Trophoblast cell (in vitro differentiated cells and primary cell): ENCODE measurements around the gene TMEM198.
A peak's percentile ranks its signal among the peaks of the same experiment; 100 is the strongest.

Source experiments
- DNase-seq, 2 donors: peaks; one replicate each; pipeline ENCODE4 v3.0.0-alpha.2; 2016
- H2AFZ ChIP-seq: 2 replicates; pipeline ENCODE4 v1.6.1; 2013; ENCODE audit warnings: low read length, moderate library complexity, mild to moderate bottlenecking; ENCODE audit not compliant: insufficient read depth, poor library complexity
- H2AK5ac ChIP-seq: 2 replicates; pipeline ENCODE4 v1.6.1; 2013; ENCODE audit warnings: mild to moderate bottlenecking, low read length
- H2BK120ac ChIP-seq: 2 replicates; pipeline ENCODE4 v1.6.1; 2013; ENCODE audit warnings: low read length, mild to moderate bottlenecking, moderate library complexity; ENCODE audit not compliant: insufficient read depth, poor library complexity
- H2BK12ac ChIP-seq: 2 replicates; pipeline ENCODE4 v1.6.1; 2013; ENCODE audit warnings: mild to moderate bottlenecking, low read length, moderate library complexity
- H2BK5ac ChIP-seq: 2 replicates; pipeline ENCODE4 v1.6.1; 2013; ENCODE audit warnings: low read length, low read depth, moderate library complexity, mild to moderate bottlenecking; ENCODE audit not compliant: poor library complexity
- H3K14ac ChIP-seq: 2 replicates; pipeline ENCODE4 v1.6.1; 2013; ENCODE audit warnings: mild to moderate bottlenecking, low read length
- H3K18ac ChIP-seq: 2 replicates; pipeline ENCODE4 v1.6.1; 2013; ENCODE audit warnings: mild to moderate bottlenecking, low read length
- H3K23ac ChIP-seq: 2 replicates; pipeline ENCODE4 v1.6.1; 2013; ENCODE audit warnings: low read length
- H3K27ac ChIP-seq: 2 replicates; pipeline ENCODE4 v1.5.1; 2013; ENCODE audit warnings: low read depth, mild to moderate bottlenecking, inconsistent platforms, low read length, moderate library complexity
- H3K27me3 ChIP-seq: 2 replicates; pipeline ENCODE4 v1.6.1; 2013; ENCODE audit warnings: inconsistent platforms, mild to moderate bottlenecking, low read length, moderate library complexity; ENCODE audit not compliant: insufficient read depth
- H3K36me3 ChIP-seq, 2 experiments: 1 replicate in 1 of 2; 2 replicates in 1 of 2; pipeline ENCODE4 v1.6.1; 2013; ENCODE audit warnings: low read length in 2 of 2, mild to moderate bottlenecking in 2 of 2, moderate library complexity in 1 of 2; ENCODE audit not compliant: insufficient read depth in 2 of 2, control insufficient read depth in 1 of 2
- H3K4ac ChIP-seq: 2 replicates; pipeline ENCODE4 v1.6.1; 2013; ENCODE audit warnings: low read depth, mild to moderate bottlenecking, low read length, moderate library complexity
- H3K4me1 ChIP-seq, 2 experiments: 1 replicate in 1 of 2; 2 replicates in 1 of 2; pipeline ENCODE4 v1.6.1; 2013; ENCODE audit warnings: low read length in 2 of 2, mild to moderate bottlenecking in 2 of 2, moderate library complexity in 1 of 2; ENCODE audit not compliant: insufficient read depth in 2 of 2, control insufficient read depth in 1 of 2
- H3K4me2 ChIP-seq: 2 replicates; pipeline ENCODE4 v1.6.1; 2013; ENCODE audit warnings: inconsistent platforms, mild to moderate bottlenecking, low read length, moderate library complexity
- H3K4me3 ChIP-seq: 2 replicates; pipeline ENCODE4 v1.5.1; 2013; ENCODE audit warnings: mild to moderate bottlenecking, low read depth, low read length, inconsistent platforms
- H3K79me1 ChIP-seq: one replicate; pipeline ENCODE4 v1.6.1; 2013; ENCODE audit warnings: low read length
- H3K79me2 ChIP-seq: 2 replicates; pipeline ENCODE4 v1.6.1; 2013; ENCODE audit warnings: low read length, mild to moderate bottlenecking; ENCODE audit not compliant: control insufficient read depth, insufficient read depth, poor library complexity
- H3K9ac ChIP-seq: 2 replicates; pipeline ENCODE4 v1.6.1; 2013; ENCODE audit warnings: mild to moderate bottlenecking, low read length
- H3K9me3 ChIP-seq: 2 replicates; pipeline ENCODE4 v1.6.1; 2013; ENCODE audit warnings: low read depth, mild to moderate bottlenecking, control low read depth, inconsistent platforms, low read length; ENCODE audit not compliant: insufficient read depth
- H4K12ac ChIP-seq: 2 replicates; pipeline ENCODE4 v1.6.1; 2013; ENCODE audit warnings: low read depth, mild to moderate bottlenecking, low read length, moderate library complexity
- H4K8ac ChIP-seq: 2 replicates; pipeline ENCODE4 v1.6.1; 2013; ENCODE audit warnings: low read depth, mild to moderate bottlenecking, low read length, moderate library complexity
- H4K91ac ChIP-seq: one replicate; pipeline ENCODE4 v1.6.1; 2013; ENCODE audit warnings: low read depth, mild to moderate bottlenecking, low read length, moderate library complexity
- WGBS: extraction: QIAGEN DNeasy Blood & Tissue Kit; methylation state at CpG from one replicate; pipeline ENCODE4 v1.1.7; 2013; ENCODE audit warnings: missing lambda C conversion rate; ENCODE audit not compliant: insufficient read length, insufficient coverage; ENCODE audit errors: extremely low coverage; 5-methylcytosine and 5-hydroxymethylcytosine counted together

Gene TMEM198

DNA sequence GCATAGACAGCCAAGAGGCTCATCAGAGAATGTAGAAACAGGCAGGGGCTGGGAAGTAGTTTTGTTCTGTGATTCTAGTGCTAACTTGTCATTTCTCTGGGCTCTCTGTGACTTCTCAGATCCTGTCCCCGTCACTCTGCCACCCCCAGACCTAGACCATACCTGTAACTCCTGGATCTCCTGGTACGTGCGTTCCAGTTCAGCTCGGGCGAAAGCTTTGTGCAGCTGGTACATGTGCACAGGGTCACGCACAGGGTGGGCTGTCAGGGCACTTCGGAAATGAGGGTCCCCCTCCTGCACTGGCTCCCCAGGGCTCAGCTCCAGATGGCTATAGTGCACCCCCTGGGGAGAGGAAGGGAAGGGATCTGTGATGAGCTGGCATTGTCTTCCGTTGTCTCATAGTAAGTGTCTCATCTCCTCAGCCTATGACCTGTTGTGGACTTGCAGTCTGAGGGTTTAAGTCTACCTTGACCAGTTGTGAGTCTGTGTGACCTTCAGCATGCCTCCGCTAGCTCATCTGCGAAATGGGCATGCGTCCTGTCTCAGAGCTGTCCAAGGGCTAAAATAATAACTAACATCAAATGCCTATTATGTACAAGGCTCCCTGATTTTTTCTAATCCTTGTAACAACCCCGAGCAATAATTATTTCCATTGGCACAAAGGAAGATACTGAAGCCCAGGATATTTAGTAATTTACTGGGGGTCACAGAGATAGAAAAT lies 2.9 kb upstream of the TMEM198 start:
- Histone ChIP-seq H3K9me3 (no peaks in the 10 kb centered on the region), H4K91ac (no peak overlapping the region), H2BK5ac (no peak overlapping the region), H2BK120ac (no peak overlapping the region), H2AFZ (no peak overlapping the region), H4K12ac (no peak overlapping the region), H3K18ac (peak overlapping the region; percentile 2), H3K9ac (no peak overlapping the region), H3K79me1 (peaks cover 9% of the 10 kb centered on the region), H3K79me2 (peaks cover 8% of the 10 kb centered on the region), H3K14ac (no peak overlapping the region), H3K27ac (no peak overlapping the region), H3K23ac (no peak overlapping the region), H2AK5ac (no peak overlapping the region), H4K8ac (no peak overlapping the region), H3K4me2 (no peak overlapping the region), H3K4ac (no peak overlapping the region), H3K4me1 (peaks cover 10 to 28% of the 10 kb centered on the region in 2 experiments), H3K4me3 (no peak overlapping the region), H3K36me3 (peaks cover 31 to 33% of the 10 kb centered on the region in 2 experiments), H2BK12ac (no peak overlapping the region), H3K27me3 (no peaks in the 10 kb centered on the region)
- DNase-seq, result no peak
- WGBS, result no CpG with 5 or more reads among the region's 12 CpGs

DNA sequence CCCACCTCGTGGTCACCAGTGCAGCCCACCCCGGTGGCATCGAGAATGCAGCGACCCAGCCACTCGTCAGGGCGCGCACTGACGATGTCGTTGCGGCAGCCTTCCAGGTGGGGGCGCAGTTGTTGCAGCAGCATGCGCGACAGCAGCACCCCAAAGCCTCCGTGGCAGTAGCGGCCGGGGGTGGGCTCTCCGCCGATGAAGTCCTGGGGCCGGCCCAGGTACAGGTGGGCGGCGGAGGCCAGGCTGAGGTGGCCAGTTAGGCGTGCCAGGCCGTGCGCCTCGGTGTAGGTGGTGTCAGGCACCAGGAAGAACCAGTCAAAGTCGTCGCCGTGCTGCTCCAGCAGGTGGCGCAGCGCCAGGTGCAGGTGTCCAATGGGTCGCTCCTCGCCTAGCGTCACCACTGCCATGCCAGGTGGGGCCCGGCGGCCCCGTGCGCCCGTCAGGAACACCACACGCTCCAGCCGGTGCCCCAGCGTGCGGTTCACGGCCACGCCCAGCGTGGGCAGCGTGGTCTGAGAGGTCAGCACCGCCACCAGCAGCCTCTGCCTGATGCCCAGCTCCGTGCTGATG lies 2.1 kb upstream of the TMEM198 start:
- Histone ChIP-seq H2BK120ac (no peak overlapping the region), H2BK5ac (no peak overlapping the region), H2AFZ (no peak overlapping the region), H4K12ac (no peak overlapping the region), H3K9ac (no peak overlapping the region), H2BK12ac (no peak overlapping the region), H2AK5ac (no peak overlapping the region), H3K79me2 (peaks cover 8% of the 10 kb centered on the region), H3K18ac (no peak overlapping the region), H3K36me3 (peaks cover 31 to 33% of the 10 kb centered on the region in 2 experiments), H3K9me3 (no peaks in the 10 kb centered on the region), H3K4me3 (peak overlapping the region; percentile 66), H3K4me1 (peaks cover 10 to 28% of the 10 kb centered on the region in 2 experiments), H4K91ac (no peak overlapping the region), H3K14ac (no peak overlapping the region), H3K27ac (peak overlapping the region; percentile 5), H3K4ac (no peak overlapping the region), H4K8ac (no peak overlapping the region), H3K79me1 (peaks cover 9% of the 10 kb centered on the region), H3K4me2 (peak overlapping the region; percentile 93), H3K27me3 (no peaks in the 10 kb centered on the region), H3K23ac (no peak overlapping the region)
- no CpG with 5 or more reads among the region's 48 CpGs for WGBS
- peak; percentile 84 to 96 for DNase-seq

DNA sequence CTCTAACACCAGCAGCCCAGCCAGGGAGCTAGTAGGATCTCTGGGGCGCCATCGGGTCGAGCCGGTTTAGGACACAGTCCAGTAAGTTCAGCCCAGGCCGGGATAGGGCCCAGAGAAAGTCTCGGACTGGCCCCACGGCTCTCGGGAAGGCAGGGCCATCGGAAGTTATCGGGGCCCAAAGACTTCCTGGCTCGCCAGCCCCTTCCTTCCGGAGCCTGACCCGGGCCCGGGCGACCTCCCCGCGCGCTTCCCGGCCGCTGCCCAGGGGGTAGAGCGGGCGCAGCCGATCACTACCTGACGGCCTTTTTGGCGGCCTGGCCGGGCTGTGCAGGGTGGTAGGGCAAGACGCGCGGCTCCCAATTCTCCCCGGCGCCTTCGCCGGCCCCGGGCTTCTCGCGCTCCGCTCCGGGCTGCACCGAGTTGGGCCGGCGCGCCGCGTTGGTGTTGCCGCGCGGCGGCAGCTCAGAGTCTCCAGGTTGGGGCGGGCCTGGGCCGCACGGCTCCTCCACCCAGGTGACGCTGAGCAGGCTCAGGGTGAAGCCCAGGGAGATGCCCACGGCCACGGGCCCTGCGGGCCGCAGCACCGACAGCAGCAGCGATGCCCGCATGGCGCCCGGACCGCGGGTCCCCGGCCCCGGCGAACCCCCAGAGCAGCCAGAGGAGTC lies 765 bp upstream of the TMEM198 start:
- Histone ChIP-seq H3K79me2 (peaks cover 8% of the 10 kb centered on the region), H3K27ac (peak overlapping the region; percentile 85), H3K14ac (peak overlapping the region; percentile 88), H4K8ac (peak overlapping the region; percentile 82), H3K4me3 (peak overlapping the region; percentile 92), H4K91ac (peak overlapping the region; percentile 84), H3K36me3 (peaks cover 31 to 33% of the 10 kb centered on the region in 2 experiments), H4K12ac (peak overlapping the region; percentile 71), H3K23ac (no peak overlapping the region), H2AK5ac (no peak overlapping the region), H3K4me1 (peaks cover 5 to 17% of the 10 kb centered on the region in 2 experiments), H3K9me3 (no peaks in the 10 kb centered on the region), H2BK120ac (peak overlapping the region; percentile 29), H3K4me2 (peak overlapping the region; percentile 93), H3K27me3 (no peaks in the 10 kb centered on the region), H3K79me1 (peaks cover 7% of the 10 kb centered on the region), H2BK12ac (peak overlapping the region; percentile 41), H3K18ac (peak overlapping the region; percentile 81), H2AFZ (peak overlapping the region; percentile 59), H3K9ac (peak overlapping the region; percentile 88), H2BK5ac (peak overlapping the region; percentile 82), H3K4ac (peak overlapping the region; percentile 53)
- WGBS, result no CpG with 5 or more reads among the region's 66 CpGs
- peak; percentile 69 to 74 for DNase-seq

DNA sequence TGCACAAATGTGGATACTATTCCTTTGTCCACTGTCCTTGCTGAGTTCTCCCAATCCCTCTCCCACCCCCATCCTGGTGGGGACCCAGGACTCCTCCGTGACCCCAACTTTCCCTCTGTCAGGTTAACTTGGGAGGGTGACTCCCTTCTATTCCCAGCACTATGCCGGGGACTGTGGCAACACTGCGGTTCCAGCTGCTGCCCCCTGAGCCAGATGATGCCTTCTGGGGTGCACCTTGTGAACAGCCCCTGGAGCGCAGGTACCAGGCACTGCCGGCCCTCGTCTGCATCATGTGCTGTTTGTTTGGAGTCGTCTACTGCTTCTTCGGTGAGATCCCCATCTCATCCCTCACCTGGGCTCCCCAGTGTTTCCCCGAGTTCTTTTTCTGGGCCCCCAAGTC lies 739 bp downstream of the TMEM198 start:
- no peak overlapping the region for H2AK5ac ChIP-seq
- H2BK120ac ChIP-seq, result no peak overlapping the region
- H4K91ac ChIP-seq, result no peak overlapping the region
- H3K27ac ChIP-seq, result no peak overlapping the region
- H4K8ac ChIP-seq, result no peak overlapping the region
- H3K9me3 ChIP-seq, result no peaks in the 10 kb centered on the region
- peak overlapping the region; percentile 96 for H3K4me2 ChIP-seq
- H3K23ac ChIP-seq, result no peak overlapping the region
- no peak for DNase-seq
- peaks cover 8% of the 10 kb centered on the region for H3K79me2 ChIP-seq
- no peak overlapping the region for H3K4me3 ChIP-seq
- H2BK5ac ChIP-seq, result no peak overlapping the region
- H4K12ac ChIP-seq, result no peak overlapping the region
- H3K4me1 ChIP-seq, result peaks cover 4 to 16% of the 10 kb centered on the region in 2 experiments
- H3K79me1 ChIP-seq, result peaks cover 7% of the 10 kb centered on the region
- H3K18ac ChIP-seq, result no peak overlapping the region
- H3K4ac ChIP-seq, result no peak overlapping the region
- H3K36me3 ChIP-seq, result peaks cover 19 to 20% of the 10 kb centered on the region in 2 experiments
- no CpG with 5 or more reads among the region's 9 CpGs for WGBS
- H2AFZ ChIP-seq, result no peak overlapping the region
- H3K14ac ChIP-seq, result no peak overlapping the region
- no peak overlapping the region for H3K9ac ChIP-seq
- H2BK12ac ChIP-seq, result no peak overlapping the region
- H3K27me3 ChIP-seq, result no peaks in the 10 kb centered on the region
